ENCODE measurements around the gene CLGN.
A peak's percentile ranks its signal among the peaks of the same experiment; 100 is the strongest.
"Not testable (repeated sequence)": the region's sequence is repeated elsewhere in the genome, so short reads cannot be mapped to it uniquely, and the experiment has no call there.

CLGN gene, protein sequence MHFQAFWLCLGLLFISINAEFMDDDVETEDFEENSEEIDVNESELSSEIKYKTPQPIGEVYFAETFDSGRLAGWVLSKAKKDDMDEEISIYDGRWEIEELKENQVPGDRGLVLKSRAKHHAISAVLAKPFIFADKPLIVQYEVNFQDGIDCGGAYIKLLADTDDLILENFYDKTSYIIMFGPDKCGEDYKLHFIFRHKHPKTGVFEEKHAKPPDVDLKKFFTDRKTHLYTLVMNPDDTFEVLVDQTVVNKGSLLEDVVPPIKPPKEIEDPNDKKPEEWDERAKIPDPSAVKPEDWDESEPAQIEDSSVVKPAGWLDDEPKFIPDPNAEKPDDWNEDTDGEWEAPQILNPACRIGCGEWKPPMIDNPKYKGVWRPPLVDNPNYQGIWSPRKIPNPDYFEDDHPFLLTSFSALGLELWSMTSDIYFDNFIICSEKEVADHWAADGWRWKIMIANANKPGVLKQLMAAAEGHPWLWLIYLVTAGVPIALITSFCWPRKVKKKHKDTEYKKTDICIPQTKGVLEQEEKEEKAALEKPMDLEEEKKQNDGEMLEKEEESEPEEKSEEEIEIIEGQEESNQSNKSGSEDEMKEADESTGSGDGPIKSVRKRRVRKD

DNA sequence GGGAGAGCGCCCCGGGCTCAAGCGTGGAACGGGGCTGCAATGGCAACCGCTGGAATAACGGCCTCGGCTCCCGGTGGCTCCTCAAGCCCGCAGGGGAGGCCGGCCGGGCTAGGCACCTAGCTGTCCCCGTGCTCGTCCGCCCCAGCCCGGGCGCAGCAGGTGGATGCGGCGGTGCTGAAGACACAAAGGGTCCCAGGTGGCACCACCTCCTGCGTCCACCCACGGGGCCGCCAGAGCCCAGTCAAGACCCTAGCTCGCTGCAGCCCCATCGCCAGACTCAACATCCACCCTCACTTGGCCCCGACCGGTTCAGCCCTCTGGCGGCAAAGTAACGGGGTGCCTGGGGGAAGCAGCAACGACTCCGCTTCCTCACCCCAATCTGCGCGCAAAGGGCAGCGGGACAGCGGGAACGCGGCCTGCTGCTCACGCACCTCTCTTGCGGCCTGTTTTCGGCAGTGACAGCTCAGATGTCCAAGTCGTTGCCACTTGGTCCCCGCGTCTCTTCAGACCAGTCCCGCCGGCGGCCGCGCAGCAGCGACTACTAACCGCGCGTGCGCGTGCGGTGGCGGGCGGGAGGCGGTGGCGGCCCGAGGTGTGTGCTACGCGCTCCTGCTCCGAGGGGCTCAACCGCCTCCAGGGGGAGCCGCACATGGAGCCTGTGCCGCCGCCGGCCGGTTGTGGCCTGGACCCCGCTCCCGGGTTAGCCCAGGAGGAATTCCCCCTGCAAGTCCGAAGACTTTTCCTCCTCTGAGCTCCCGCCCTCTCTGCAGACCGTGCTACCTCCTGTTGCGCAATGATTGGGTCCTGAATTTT lies at the start of gene CLGN:
Gene CLGN, minus strand, starts transcription at position 543 of the 813 bp plus-strand sequence. CDS start 14,570 bp downstream, outside the sequence.
- peak; percentile 49 for DNase-seq

DNA sequence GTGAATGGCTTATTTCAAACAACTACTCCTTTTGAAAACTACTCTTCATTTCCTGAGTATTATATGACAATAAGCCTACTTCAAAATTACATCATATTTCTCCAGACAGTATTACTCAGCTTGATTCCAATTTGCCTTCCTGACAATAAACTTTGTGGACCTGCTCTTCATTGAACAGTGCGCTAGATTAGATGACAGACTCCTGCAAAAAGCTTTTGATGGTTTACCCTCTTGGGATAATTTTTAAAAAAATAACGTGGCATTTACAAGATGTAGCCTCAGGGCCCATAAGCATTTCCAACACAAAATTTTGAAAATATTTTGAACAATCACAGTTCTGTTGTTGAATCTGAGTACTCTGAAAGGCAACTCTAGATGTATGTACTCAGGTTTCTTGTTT lies 44.7 kb upstream of the CLGN start:
- DNase-seq = no peak

DNA sequence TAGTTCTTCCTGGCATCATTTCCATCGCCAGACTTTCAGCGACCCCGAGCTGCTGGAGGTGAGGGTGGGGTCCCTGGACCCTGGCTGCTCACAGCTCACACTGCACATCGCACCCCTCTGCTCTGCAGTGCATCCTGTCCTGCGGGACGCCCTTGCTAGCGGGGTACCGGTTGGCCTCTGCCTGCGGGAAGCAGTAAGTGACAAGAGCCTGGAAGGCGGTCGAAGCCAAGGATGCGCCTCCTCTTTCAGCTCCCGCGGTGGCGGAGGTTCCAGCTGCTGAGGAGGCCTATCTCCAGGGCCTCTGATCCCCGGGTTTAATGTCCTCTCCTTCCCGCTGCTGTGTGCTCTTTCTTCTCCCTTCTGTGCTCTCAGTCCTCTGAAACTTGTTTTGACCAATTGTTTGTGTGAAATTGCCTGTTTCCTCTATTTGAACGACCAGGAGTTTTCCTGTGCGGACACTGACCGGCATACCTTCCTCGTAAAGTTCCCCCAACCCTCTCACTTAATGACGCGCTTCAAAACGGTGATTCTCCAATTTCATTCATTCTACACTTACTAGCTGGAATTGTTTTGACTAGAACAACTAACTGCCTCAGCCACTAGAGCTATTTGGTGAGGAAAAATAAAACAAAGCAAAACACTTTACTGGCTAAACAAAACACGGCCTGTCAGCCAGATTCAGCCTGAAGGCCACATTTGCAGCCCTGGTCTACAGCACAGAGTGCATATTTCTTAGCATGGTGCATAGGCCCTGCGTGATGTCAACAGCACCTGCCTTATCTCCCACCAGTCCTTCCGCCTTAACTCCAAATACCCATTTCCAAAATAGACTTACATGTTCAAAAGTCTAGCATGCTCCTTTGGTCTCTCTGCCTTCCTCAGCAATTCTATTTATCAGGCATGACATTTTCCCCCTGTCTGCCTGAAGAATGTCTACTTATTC lies 42.6 kb upstream of the CLGN start:
- no peak for DNase-seq

DNA sequence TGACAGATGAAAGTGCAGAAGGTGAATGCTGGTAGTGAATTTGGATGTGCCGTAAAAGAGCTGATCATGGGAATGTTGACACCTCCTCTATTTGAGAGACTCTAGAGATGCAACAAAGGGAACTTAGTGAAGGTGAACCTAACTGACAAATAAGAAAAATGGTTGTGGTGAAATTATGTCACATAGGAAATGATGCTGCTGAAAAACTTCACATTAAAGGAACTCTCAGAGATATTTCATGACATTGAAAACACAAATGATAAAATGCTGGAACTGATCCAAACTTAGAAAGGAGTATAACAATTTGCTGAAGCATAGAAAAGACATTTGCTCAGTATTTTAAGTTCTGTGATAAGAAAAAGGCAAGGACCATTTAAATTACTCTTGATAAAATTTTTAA lies 38.7 kb upstream of the CLGN start:
- DNase-seq = no peak

DNA sequence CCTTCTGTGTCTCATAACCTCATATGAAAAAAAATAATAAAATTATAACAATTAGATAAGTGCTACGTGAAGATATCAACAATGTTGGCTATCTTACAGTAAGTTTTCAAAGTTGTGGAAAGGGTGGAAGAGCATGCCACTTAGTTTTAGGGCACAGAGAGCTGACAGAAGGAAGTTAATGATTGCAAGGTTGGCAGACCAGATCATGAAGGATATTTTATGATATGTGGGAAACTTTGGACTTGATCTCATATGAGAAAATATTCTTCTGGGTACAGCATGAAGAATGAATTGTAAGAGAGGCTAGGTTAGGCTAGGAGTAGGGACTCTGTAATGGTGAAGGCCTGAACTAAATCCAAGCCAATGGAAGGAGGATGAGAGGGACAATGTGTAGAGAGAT lies 36.2 kb upstream of the CLGN start:
- no peak for DNase-seq

DNA sequence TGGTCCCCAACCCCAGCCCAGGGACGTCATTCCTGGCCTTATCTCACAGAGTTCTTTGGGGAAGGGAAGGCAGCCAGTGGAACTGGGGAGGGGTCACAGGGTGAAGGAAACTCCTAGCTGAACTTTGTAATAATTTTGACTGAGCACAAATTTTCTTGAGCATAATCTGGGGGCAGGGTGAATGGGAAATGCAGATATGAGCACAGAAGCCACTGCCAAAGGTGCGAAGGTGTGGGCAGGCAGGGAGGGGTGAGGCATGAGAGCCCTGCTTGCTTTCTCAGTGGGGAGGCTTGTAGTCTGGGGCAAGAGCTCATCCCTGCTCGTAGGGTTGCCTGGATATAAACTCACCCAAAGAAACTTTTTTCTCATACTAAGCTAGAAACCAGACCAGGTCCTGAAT lies 35.7 kb upstream of the CLGN start:
- no peak for DNase-seq

DNA sequence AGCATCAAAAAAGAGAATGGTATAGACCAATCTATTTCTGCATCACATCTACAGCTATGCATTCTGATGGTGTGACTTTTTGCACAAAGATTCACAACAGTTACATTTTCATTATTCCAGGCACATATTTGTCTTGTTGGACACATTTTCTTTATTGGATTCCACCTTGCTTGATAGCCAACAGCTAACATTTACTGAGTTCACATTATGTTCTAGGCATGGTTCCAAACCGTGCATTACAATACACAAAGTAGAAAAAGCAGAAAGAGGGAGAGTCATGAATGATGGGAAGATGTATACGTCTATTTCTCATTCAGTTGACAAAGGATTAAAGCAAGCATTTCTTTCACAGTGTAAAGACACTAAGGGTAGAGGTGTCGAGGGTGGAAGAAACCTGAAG lies 22.9 kb upstream of the CLGN start:
- no peak for DNase-seq

DNA sequence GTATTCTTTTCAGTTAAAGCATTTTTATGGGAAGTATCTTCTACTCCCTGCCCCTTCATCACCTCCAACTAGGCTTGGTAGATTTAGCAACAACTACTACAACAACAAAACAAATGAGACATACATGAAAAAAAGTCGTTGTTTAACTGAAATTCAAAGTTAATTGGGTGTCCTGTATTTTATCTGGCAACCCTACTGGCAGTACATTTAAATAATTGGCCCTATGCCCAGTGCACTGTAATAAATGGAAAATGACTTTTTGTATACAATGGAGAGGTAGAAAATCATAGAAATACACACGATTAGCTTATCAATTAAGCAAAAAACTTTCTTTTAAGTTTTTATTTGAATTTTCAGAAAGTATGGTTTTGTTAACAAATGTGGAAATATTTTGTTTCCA lies 21.4 kb upstream of the CLGN start:
- no peak for DNase-seq

DNA sequence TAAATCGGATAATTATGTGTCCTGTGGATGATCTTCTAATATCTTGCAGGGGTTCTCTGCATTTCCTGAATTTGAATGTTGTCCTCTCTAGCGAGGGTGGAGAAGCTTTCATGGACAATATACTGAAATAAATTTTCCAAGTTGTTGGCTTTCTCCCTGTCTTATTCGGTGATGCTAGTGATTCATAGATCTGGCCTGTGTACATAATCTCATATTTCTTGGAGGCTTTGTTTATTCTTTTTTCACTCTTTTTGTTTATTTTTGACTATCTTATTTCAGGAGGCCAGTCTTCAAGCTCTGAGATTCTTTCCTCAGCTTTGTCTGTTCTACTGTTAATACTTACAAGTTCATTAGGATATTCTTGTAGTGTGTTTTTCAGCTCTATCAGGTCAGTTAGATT lies 20.7 kb upstream of the CLGN start:
- no peak for DNase-seq

DNA sequence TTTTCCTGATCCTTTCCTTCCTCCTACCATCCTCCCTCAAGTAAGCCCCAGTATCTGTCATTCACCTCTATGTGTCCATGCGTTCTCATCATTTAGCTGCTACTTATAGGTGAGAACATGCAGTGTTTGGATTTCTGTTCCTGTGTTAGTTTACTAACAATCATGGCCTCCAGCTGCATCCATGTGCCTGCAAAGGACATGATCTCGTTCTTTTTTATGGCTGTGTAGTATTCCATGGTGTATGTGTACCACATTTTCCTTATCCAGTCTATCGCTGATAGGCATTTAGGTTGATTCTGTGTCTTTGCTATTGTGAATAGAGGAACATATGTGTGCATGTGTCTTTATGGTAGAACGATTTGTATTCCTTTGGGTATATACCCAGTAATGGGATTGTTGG lies 16.9 kb upstream of the CLGN start:
- not testable (repeated sequence) for DNase-seq

DNA sequence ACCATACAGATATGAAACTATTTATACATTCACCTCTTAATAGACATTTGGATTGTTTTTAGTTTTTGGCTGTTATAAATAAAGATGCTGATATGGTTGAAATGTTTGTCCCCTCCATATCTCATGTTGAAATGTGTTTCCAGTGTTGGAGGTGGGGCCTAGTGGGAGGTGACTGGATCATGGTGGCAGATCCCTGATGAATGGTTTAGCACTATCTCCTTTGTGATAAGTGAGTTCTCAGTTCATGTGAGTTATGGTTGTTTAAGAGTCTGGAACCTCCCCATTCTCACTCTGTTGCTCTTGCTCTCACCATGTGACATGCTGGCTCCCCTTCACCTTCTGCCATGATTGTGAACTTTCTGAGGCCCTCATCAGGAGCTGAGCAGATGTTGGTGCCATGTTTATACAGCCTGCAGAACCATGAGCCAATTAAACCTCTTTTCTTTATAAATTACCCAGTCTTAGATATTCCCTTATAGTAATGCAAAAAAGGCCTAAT lies 12.2 kb upstream of the CLGN start:
- no peak for DNase-seq

DNA sequence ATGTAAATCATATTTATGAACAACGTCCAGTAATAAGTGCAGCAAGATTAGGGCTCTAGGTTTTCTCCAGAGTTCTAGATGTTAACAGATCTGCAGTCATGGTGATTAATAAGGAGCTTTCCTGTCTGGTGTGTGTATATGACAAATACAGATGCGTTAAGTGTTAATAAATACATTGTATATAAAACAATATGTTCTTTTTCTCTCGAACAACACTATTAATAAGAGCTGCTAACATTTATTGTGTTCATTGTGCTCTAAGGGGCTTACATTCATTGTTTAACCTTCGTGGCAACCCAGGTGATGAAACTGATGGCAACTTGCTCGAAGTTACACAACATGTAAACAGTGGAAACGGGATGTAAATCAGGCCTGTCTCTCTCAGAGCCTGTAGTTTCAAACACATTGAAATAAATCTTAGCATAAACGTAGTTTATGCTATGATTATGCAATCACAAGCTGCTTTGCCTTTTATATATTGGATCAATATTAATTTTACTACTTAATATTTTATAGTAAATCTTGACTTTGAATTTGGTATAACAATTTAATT lies 547 bp upstream of the CLGN start:
- no peak for DNase-seq

DNA sequence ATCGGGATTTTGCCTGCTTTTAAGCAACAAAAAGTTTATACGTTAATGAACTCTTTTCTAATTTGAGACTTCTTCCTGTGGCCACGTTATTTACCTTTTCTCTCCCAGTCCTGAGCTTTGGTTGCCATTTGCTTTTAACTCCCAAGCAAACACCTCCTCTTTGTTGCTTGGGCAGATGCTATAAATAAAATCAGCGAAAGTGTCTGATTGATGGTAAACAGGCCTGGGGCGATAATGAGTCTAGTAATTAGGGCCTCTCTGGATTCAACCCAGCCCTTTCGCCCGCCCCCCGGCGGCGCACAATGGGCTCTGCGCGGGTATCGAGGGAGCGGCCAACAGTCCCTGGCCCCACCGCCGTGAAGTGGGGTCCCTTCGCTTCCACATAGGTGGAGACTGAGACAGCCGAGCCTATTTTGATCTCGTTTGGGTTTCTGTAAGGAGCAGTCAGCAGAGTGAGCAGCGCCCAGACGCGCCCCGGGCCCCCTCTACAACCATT lies 790 bp downstream of the CLGN start:
- DNase-seq = peak; percentile 1

DNA sequence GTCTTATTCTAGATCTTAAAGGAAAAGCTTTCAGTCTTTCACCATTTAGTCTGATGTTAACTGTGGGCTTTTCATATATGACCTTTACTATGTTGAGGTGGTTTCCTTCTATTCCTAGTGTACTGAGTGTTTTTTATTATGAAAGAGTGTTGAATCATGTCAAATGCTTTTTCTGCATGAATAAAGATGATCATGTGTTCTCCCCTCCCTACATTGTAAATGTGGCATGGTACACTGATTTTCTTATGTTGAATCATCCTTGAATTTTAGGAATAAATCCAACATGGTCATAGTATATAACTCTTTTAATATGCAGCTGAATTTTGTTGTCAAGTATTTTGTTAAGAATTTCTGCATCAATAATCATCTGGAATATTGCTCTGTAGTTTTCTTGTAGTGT lies 4.3 kb downstream of the CLGN start:
- DNase-seq = no peak

DNA sequence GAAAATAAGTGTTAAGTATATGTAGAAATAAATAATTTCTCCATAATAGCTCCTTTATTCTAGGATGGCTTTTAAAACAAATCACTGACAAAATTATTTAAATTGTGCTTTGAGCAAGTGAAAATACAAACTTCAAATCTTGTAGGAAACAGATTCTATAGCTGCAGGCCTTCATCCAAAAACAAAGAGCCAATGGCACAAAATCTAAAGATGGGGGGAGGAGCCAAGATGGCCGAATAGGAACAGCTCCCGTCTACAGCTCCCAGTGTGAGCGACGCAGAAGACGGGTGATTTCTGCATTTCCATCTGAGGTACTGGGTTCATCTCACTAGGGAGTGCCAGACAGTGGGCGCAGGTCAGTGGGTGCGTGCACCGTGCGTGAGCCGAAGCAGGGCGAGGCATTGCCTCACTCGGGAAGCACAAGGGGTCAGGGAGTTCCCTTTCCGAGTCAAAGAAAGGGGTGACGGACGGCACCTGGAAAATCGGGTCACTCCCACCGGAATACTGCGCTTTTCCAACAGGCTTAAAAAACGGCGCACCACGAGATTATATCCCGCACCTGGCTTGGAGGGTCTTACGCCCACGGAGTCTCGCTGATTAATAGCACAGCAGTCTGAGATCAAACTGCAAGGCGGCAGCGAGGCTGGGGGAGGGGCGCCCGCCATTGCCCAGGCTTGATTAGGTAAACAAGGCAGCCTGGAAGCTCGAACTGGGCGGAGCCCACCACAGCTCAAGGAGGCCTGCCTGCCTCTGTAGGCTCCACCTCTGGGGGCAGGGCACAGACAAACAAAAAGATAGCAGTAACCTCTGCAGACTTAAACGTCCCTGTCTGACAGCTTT lies 14.1 kb downstream of the CLGN start:
- not testable (repeated sequence) for DNase-seq

DNA sequence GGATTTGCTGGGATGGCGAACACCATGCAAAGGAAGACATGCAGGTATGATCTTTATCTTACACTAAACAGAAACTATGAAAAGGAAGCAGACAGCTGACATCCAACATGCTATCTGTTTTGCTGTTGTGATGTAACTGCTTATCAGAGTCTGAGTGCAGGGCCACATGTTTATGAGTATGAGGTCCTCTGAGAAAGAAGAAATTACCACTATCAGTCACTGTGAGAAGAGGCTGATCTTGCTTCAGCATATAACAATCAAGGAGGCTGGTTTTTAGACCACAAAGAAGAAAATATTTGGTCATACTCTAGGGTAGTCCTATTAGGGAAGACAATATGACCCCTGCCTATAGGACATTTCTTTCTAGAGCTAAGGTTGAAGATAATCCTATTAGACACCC lies 18.5 kb downstream of the CLGN start:
- no peak for DNase-seq

DNA sequence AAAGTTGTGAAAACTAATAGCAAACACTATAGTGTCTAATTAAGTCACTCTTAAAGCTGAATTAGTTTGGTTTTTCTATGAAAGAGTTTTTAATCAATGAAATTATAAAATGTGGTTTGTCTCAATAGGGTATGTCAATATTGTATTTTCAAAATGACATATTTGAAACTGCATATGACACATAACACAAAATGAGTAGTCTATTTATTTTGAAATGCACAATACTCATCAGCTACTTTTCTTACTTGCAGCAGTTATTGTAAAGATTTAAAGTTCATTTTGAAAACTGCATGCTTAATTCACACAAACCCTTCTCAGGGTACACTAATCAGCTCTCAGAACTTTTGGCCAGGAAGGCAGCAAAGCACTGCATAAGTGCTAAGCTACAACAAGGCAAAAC lies 21.2 kb downstream of the CLGN start:
- DNase-seq = no peak

DNA sequence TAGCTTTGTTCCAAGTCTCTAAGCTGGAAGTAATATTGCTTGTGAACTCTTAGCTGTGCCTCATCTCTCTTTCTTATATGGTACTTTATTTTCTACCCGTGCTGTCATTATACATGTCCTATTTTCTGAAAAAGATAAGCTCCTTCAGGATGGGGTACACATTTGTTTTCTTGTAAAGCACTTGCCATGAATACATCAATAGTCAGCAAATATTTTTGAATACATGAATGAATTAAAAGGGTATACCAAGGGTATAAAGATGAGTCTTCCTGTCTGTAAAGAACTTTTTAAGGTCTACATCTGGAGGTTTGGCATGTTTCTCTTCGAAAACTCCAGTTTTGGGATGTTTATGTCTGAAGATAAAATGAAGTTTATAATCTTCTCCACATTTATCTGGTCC lies 27.3 kb downstream of the CLGN start:
- DNase-seq = no peak

DNA sequence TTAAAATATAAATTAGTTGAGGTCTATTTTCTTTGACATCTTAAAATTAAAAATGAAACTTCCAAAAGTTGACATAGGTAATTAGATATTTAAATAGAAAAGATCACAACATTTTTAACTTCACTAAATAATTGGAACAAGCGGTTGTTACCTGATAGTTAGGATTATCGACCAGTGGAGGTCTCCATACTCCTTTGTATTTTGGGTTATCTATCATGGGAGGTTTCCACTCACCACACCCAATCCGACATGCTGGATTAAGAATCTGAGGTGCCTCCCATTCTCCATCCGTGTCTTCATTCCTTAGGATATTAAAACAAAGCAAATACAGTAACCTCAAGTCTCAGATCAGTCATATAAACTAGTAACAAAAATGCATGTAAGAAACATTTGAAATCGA lies 31.8 kb downstream of the CLGN start:
- no peak for DNase-seq

DNA sequence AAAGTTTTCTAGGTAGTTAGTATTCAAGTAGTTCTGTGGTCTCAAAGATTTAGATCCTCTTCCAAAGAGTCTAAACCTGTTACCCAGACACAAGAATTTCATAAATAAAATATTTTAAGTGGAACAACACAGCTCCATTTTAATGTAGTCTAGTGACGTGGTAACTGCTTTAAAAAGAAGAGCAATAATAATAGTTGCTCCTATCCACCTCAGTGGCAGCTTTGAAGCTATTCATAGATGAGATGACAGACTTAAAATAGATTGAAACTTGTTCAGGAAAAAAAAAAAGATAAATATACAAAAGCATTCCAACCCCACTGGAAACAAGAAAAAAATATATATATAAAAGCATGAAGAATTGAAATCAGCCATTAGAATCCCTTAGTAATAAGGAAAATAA lies 39.4 kb downstream of the CLGN start:
- no peak for DNase-seq

DNA sequence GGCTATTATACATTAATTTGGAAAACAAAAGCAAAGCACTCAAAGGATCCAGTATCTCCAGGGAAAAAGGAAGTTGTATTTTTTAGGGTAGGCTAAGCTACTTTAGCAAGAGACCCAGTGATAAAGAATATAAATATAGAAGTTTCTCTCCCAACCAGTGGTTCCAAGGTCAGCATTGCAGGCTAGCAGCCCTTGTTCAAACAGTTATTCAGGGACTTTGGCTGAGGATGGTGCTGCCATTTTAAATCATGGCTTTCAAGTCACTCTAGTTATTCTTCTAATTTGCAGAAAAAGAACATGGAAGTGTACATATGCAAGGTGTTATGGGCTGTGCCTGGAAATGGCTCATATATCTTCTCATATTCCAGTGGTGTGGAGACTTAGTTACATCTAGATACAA lies 44.7 kb downstream of the CLGN start:
- no peak for DNase-seq

All from stimulated activated CD4-positive, alpha-beta T cell treated with anti-CD3 and anti-CD28 coated beads, Interleukin-12 subunit alpha, Interleukin-12 subunit beta, amount 100 ng/mL, for 4 hours (primary cell).